ENCODE measurements around the gene COL18A1.

COL18A1 gene

GRCh38 chr21:45421071-45421845 is 16.3 kb downstream of the COL18A1 start:
- no peak for DNase-seq (ENCODE audit: low read depth)
- no peak overlapping the region for H3K4me3 ChIP-seq (ENCODE audit: low read depth, low read length)

DNA sequence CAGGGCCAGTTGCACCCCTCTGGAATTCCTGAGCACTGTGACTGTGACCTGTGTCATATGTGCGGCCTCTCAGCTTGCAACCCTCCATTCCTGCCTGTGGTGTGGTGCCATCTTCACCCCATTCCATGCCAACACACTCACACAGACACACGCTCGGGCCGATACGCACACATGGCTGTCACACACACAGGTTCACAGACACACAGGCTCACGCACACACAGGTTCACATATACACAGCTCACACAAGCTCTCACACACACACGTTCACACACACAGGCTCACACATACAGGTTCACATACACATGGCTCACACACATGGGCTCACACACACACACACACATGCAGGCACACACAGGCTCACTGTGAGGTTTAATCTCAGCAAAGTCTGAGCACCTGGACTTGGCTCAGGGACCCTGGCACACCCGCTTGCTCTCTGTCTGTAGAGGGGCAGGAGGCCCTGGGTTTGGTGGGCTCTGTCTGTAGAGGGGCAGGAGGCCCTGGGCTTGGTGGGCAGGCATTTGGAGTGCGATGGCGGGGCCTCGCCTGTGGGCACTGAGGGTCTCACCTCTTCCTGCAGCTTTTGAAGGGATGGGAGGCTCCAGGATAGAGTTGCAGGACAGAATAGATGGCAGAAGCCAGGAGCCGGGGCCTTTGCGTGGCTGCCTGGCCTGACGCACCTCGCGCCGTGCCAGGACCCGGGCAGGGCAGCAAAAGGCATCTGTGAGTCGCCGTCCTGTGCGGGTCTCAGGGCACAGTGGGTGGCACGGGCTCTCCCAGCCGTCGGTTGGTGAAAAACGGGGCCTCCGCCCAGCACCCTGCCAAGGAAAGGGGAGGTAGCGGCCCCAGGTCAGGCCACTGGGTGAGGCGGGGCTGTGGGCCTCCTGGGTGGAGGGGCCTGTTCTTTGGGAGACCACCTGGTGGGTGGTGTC is 17.1 kb downstream of the COL18A1 start:
- no peak for DNase-seq (ENCODE audit: low read depth)
- H3K4me3 ChIP-seq (ENCODE audit: low read depth, low read length) = no peak overlapping the region

GRCh38 chr21:45423201-45423955 is 18.4 kb downstream of the COL18A1 start:
- DNase-seq (ENCODE audit: low read depth) = no peak
- H3K4me3 ChIP-seq (ENCODE audit: low read depth, low read length) = no peak overlapping the region

GRCh38 chr21:45423968-45424853 is 19.2 kb downstream of the COL18A1 start:
- no peak overlapping the region for H3K4me3 ChIP-seq (ENCODE audit: low read depth, low read length)
- DNase-seq (ENCODE audit: low read depth) = no peak

DNA sequence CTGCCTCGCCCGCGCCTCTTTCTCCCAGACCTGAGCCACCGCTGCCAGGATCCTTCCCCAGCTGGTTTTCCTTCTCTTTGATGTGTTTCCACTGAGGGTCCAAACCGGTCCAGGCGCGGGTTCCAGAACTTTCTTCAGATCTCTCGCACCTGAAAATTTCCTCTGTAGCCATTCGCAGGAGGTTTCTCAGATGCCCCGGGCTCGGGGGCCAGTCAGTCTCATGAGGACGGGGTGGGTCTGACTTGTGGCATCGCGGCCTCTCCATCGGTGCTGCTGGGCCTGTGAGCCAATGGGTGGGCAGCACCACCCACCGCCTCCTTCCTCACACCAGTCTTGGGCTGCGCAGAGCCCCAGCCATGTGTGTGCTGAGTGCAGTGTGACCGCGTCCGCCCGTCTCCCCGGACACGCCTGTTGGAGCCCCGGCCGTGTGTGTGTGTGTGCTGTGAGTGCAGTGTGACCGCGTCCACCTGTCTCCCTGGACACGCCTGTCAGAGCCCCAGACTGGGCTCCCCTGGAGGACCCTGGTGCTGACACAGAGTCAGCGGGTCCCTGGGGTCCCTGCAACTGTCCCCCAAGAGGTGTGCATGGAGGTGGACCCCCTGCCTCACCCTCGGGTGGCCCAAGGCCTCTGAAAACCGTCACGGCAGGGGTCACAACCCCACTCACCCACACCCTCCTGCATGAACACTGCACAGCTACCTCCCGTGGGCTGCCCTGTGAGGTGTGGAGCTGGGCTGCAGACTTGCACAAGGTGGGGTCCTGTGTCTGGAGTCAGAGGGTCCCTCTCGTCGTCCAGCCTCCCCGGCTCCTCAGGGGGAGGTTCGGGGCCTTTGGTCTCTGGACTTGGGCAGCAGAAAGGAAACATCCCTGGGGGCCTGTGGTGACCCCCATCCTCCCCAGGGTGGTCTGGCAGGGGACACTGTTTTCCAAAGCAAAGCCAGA is 20.2 kb downstream of the COL18A1 start:
- H3K4me3 ChIP-seq (ENCODE audit: low read depth, low read length) = no peak overlapping the region
- no peak for DNase-seq (ENCODE audit: low read depth)

GRCh38 chr21:45427331-45428271 is 22.6 kb downstream of the COL18A1 start:
- H3K4me3 ChIP-seq (ENCODE audit: low read depth, low read length) = no peak overlapping the region
- peak; percentile 85 for DNase-seq (ENCODE audit: low read depth)

DNA sequence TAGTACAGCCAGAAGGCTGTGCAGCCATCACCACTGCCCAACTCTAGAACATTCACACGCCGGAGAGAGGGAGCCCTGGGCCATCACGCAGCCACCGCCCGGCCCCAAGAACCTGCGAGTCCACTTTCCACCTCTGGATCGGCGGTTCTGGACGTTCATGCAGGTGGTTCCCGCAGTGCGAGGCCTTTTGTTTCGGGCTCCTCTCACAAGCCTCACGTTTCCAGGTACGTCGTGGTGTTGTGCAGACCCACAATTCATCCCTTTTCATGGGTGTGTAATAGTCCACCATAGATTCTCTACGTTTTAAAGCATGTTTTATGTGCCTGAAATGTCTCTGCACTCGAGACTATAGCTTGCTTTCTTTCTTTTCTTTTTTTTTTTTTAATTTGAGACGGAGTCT is 23.6 kb downstream of the COL18A1 start:
- H3K4me3 ChIP-seq (ENCODE audit: low read depth, low read length) = no peak overlapping the region
- DNase-seq (ENCODE audit: low read depth) = no peak

DNA sequence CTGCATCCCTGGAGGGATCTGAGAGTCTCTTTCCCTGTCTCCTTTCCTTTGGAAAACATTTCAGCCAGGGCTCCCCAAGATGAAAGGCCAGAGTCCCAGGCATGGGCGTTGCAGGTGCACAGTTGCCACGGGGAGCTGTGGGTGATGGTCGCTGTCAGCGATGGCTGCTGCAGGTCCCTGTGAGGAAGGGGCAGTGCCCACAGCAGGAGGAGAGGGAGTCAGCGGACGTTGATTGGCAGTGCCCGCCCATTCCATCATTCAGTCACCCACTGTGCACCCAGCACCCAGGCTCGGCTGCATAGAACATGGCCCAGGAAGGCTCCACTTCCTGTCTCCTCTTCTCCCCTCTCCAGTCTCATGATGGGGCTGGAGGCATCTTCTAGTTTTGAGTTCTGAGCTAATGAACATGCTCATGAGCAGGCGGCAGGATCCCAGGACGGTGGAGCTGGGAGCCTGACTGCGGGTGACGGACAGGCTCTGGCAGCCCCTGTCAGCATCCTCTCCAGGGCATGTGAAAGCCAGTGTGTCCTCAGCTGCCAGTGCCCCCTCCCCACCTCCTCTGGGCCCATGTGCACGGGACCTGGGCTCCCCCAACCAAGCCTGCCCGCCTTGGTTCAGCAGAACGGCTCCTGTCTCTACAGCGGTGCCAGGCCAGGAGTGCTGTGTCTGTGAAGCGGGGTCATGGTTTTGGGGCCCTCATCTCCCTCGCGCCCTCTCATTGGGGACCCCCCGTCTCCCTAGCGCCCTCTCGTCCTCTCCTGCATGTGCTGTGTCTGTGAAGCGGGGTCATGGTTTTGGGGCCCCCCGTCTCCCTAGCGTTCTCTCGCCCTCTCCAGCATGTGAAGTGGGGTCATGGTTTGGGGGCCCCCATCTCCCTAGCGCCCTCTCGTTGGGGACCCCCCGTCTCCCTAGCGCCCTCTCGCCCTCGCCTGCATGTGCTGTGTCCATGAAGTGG is 24.5 kb downstream of the COL18A1 start:
- H3K4me3 ChIP-seq (ENCODE audit: low read depth, low read length) = no peak overlapping the region

DNA sequence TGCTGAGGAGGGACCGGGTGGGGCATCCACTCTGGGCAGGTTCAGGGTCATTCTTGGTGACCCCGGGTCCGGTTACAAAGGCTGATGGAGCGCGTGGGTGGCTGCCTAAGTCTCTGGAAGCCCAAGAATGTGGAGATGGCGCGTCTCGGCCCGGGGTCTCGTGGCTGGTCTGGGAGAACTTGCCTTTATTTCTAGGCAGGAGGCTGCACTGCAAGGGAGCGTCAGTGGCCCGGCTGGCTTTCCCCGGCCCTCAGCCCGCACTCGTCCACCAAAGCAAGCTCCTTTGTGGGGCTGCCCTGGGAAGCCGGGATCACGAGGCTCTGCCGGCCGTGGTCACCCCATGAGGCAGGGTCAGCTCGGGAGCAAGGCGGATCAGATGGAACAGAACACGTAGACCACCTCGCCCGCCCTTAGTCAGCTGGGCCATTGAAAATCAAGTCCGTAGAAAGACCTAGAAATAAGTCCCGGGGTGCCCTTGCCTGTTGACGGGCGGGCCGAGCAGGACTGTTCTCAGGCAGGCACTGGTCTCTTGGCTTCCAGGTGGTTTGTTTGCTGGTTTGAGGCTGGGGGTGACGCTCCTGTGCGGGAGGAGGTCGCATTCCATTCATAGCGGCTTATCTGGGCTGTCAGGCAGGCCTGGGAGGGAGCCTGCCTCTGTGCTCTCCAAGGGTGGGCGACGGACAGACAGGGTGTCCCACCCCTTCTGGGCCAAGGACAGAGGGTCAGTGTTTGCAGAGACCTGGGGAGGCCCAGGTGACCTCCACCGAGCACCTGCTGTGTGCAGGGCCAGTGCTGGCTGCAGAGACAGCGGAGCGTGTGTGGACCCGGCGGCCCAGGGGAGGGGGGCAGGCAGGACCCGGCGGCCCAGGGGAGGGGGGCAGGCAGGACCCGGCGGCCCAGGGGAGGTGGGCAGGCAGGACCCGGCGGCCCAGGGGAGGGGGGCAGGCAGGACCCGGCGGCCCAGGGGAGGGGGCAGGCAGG is 25.8 kb downstream of the COL18A1 start:
- no peak overlapping the region for H3K4me3 ChIP-seq (ENCODE audit: low read depth, low read length)
- DNase-seq (ENCODE audit: low read depth) = no peak

More for the DNA sequence above, 24.5 kb downstream of the COL18A1 start:
- DNase-seq (ENCODE audit: low read depth) = no peak

DNA sequence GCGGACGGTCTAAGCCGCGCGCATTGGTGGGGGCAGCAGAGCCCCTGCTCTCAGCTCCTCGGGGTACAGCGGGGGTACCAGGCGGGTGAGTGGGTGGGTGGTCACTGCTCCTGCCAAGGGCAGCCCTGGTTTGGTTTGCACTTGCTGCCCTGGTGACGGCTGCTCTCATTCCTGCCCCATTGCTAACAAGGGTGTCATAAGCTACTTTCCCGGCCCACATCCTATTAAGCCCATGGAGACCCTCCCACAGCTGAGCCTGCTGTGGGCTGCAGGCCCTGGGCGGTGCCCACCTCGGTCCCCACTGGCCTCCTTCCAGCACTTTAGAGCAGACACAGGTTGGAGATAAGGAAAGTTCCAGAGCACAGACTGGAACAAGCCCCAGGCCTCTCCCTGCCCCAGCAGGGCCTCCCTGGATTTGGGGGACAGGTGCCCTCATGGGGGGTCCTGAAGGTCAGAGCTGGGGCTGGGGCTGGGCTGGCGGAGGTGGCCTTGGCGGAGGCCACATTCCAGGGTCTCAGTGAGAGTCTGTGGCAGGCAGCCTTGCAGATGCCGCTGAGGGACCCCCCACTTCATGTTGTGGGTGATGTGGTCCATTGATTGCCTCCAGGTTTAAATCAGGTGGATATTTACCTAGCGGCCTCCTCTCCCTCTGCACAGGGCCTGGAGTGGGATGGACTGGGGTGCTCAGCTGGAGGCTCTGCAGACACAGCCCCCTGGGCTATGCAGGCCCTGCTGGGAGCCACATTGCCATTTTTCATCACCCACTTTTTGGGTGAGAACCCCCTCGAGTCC is 27.0 kb downstream of the COL18A1 start:
- no peak overlapping the region for H3K4me3 ChIP-seq (ENCODE audit: low read depth, low read length)
- no peak for DNase-seq (ENCODE audit: low read depth)

DNA sequence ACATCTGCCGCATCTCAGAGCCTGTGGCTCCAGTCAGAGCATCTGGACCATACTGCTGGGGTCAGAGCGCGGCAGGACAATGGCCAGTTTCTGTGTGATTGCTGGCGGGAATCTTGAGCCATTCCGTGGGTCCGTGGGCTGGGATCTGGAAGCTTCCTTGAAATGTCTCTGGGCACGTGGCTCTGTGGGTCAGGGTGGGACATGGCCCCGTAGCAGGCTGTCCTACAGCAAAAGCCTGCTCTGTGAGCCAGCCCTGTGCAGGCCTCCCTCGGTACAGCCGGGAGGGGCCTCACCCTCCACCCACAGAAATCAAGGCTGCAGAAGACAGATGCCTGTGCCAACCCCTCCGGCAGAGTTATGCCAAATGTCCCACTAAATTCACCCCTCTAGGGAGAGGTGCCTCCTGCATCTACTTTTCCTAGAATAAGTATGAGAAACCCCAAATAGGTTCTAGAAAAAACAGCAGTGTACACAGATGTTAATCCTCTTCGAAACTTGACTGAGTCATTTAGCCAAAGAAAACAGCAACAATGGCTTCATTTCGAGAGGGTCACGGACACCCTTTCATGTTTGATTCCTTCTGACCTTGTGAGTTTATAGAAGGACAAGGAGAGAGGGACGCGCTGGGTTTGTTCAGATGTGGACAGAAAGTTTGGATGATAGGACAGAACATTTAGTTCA is 27.8 kb downstream of the COL18A1 start:
- no peak overlapping the region for H3K4me3 ChIP-seq (ENCODE audit: low read depth, low read length)
- DNase-seq (ENCODE audit: low read depth) = no peak

GRCh38 chr21:45433301-45433700 is 28.3 kb downstream of the COL18A1 start:
- DNase-seq (ENCODE audit: low read depth) = no peak
- H3K4me3 ChIP-seq (ENCODE audit: low read depth, low read length) = no peak overlapping the region

DNA sequence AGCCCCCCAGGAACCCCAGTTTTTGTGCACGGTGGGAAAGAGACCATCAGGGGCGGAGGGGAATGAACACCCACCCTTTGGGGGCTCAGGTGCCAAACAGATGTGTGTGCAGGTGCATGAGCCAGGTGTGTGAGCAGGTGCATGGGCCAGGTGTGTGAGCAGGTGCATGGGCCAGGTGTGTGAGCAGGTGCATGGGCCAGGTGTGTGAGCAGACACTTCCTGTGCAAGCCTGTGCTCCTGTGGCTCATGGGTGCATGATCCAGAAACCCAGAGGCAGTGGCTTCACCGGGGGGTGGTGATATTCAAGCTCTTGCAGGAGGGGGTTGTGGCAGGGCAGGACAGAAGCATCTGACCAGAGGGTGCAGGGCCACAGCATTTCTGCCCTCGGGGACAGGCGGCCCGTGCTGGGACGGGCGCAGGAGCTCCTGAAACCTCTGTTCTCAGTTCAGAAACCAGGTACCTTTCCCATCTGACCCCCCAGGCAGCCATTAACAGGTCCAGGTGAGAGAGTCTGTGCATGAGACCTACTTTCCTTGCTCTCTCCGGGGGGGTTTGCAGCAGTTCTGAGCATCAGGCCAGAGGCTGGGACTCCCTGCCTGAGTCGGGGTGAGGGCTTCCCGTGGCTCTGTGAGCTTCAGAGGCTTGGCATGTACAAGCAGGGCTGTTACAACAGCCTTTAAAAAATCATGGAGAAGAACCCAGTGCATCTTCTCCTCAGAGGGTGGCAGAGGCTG is 29.1 kb downstream of the COL18A1 start:
- no peak overlapping the region for H3K4me3 ChIP-seq (ENCODE audit: low read depth, low read length)
- DNase-seq (ENCODE audit: low read depth) = no peak
